KMS-11 (cell line): ENCODE results near the gene APBA2.
A peak's percentile ranks its signal among the peaks of the same experiment; 100 is the strongest.
"Not testable (repeated sequence)": the region's sequence is repeated elsewhere in the genome, so short reads cannot be mapped to it uniquely, and the experiment has no call there.

Source experiments
- H2AFZ ChIP-seq: fragments of 200-600 bp; sonication (generic); 2 replicates; pipeline ENCODE4 v1.6.1; 2016; ENCODE audit warnings: antibody characterized with exemption, mixed run types, low read depth
- H3K27ac ChIP-seq: fragments of 200-600 bp; sonication (generic); 2 replicates; pipeline ENCODE4 v1.6.1; 2016; ENCODE audit warnings: mild to moderate bottlenecking, mixed run types
- H3K27me3 ChIP-seq: fragments of 200-600 bp; sonication (generic); 2 replicates; pipeline ENCODE4 v1.6.1; 2017; ENCODE audit warnings: mild to moderate bottlenecking, low read depth, mixed run types, moderate library complexity; ENCODE audit not compliant: insufficient read depth
- H3K36me3 ChIP-seq: fragments of 200-600 bp; sonication (generic); 2 replicates; pipeline ENCODE4 v1.6.1; 2017; ENCODE audit warnings: mild to moderate bottlenecking, mixed run types; ENCODE audit not compliant: insufficient read depth
- H3K4me1 ChIP-seq: fragments of 200-600 bp; sonication (generic); 2 replicates; pipeline ENCODE4 v1.6.1; 2016; ENCODE audit warnings: mild to moderate bottlenecking, low read depth, mixed run types; ENCODE audit not compliant: poor library complexity, severe bottlenecking
- H3K4me2 ChIP-seq: fragments of 200-600 bp; sonication (generic); 2 replicates; pipeline ENCODE4 v1.7.0; 2016; ENCODE audit warnings: mild to moderate bottlenecking, mixed run types
- H3K4me3 ChIP-seq: fragments of 200-600 bp; sonication (generic); IDR thresholded peaks from 2 replicates; pipeline ENCODE4 v1.6.1; 2017; ENCODE audit warnings: low read depth, low read length, mixed read lengths; ENCODE audit not compliant: insufficient read depth
- H3K79me2 ChIP-seq: fragments of 200-600 bp; sonication (generic); 2 replicates; pipeline ENCODE4 v1.6.1; 2016; ENCODE audit warnings: low read depth, mixed run types; ENCODE audit not compliant: insufficient read depth
- H3K9ac ChIP-seq: fragments of 200-600 bp; sonication (generic); 2 replicates; pipeline ENCODE4 v1.6.1; 2016; ENCODE audit warnings: mild to moderate bottlenecking, mixed run types
- H4K20me1 ChIP-seq: fragments of 200-600 bp; sonication (generic); 2 replicates; pipeline ENCODE4 v1.6.1; 2016; ENCODE audit warnings: mild to moderate bottlenecking, mixed run types; ENCODE audit not compliant: insufficient read depth
- TF ChIP-seq, protein P1 (sequence below): fragments of 200-600 bp; sonication (generic); conservative IDR thresholded peaks from 2 replicates; pipeline ENCODE4 v1.6.1; 2017; ENCODE audit warnings: low read depth, mild to moderate bottlenecking, antibody characterized with exemption, low read length, moderate library complexity, mixed read lengths

The APBA2 gene

DNA sequence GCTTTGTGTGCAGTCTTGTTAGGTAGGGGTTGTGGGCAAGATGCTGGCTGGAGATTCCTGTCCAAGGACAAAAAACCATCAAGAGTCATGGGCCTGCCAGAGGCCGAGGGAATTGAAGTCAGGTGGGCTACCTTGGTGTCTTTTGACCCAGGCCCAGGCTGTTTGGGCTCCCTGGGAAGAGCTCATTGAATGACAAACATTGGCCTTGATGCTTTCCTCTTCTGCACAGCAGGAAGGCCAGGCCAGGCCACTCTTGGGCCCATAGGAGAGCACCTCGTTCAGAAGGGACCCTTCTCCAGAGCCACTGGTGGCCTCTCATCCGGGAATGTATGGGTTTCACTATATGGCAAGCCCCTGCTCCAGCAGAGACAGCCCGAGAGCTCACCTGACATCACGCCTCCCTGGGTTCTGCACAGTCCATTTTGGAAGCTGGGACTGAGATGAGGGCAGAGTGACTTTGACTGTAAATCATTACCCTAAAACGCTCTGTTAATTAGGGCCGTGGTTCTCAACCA, 214.8 kb downstream of the APBA2 start:
- Histone ChIP-seq H3K27me3 (no peaks in the 10 kb centered on the region), H4K20me1 (no peaks in the 10 kb centered on the region), H3K4me2 (no peak overlapping the region), H3K27ac (no peak overlapping the region), H3K79me2 (no peaks in the 10 kb centered on the region), H3K9ac (no peak overlapping the region), H3K4me3 (no peak overlapping the region), H3K36me3 (no peaks in the 10 kb centered on the region), H3K4me1 (no peaks in the 10 kb centered on the region), H2AFZ (no peak overlapping the region)
- TF ChIP-seq, protein P1, sequence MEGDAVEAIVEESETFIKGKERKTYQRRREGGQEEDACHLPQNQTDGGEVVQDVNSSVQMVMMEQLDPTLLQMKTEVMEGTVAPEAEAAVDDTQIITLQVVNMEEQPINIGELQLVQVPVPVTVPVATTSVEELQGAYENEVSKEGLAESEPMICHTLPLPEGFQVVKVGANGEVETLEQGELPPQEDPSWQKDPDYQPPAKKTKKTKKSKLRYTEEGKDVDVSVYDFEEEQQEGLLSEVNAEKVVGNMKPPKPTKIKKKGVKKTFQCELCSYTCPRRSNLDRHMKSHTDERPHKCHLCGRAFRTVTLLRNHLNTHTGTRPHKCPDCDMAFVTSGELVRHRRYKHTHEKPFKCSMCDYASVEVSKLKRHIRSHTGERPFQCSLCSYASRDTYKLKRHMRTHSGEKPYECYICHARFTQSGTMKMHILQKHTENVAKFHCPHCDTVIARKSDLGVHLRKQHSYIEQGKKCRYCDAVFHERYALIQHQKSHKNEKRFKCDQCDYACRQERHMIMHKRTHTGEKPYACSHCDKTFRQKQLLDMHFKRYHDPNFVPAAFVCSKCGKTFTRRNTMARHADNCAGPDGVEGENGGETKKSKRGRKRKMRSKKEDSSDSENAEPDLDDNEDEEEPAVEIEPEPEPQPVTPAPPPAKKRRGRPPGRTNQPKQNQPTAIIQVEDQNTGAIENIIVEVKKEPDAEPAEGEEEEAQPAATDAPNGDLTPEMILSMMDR: no peak

DNA sequence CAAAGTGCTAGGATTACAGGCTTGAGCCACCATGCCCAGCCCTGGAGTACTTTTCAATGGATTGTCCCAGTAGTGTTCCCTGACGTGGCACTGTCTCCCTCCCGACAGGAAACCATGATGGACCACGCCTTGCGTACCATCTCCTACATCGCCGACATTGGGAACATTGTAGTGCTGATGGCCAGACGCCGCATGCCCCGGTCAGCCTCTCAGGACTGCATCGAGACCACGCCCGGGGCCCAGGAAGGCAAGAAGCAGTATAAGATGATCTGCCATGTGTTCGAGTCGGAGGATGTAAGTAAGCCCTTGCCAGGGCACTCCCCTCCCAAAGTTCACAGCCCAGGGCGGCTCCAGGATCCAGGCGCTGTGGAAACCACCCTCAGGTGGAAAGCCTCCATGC, 215.7 kb downstream of the APBA2 start:
- no peaks in the 10 kb centered on the region for H3K79me2 ChIP-seq
- H3K36me3 ChIP-seq: no peaks in the 10 kb centered on the region
- no peak overlapping the region for H3K4me2 ChIP-seq
- H4K20me1 ChIP-seq: no peaks in the 10 kb centered on the region
- H3K27me3 ChIP-seq: no peaks in the 10 kb centered on the region
- no peak overlapping the region for H3K27ac ChIP-seq
- TF ChIP-seq, protein P1: no peak
- H2AFZ ChIP-seq: no peak overlapping the region
- H3K4me1 ChIP-seq: no peaks in the 10 kb centered on the region
- no peak overlapping the region for H3K4me3 ChIP-seq
- no peak overlapping the region for H3K9ac ChIP-seq

DNA sequence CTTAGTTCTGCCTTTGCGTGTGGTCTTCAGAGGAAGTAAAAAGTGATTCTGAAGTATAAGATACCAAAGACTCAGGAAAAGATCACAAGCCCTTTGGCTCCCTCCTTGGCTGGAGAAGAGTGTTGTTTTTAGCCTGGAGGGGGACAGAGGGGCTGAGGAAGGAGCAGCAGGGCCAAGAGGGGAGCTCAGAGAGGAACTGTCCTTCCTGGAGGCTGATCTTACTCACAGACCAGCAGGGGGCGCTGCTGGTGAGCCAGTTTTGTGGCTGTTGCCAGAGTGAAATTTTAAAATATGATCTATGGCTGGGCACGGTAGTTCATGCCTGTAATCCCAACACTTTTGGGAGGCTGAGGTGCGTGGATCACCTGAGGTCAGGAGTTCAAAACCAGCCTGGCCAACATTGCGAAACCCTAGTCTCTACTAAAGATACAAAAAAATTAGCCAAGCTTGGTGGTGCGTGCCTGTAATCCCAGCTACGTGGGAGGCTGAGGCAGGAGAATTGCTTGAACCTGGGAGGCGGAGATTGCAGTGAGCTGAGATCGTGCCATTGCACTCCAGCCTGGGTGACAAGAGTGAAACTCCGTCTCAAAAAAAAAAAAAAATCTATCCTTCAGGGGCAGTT, 216.5 kb downstream of the APBA2 start:
- not testable (repeated sequence) for H3K4me1 ChIP-seq, H3K4me2 ChIP-seq, H2AFZ ChIP-seq, H3K36me3 ChIP-seq, H3K27ac ChIP-seq, H4K20me1 ChIP-seq, H3K27me3 ChIP-seq, H3K4me3 ChIP-seq, H3K9ac ChIP-seq, H3K79me2 ChIP-seq
- TF ChIP-seq, protein P1: peak; percentile 82

DNA sequence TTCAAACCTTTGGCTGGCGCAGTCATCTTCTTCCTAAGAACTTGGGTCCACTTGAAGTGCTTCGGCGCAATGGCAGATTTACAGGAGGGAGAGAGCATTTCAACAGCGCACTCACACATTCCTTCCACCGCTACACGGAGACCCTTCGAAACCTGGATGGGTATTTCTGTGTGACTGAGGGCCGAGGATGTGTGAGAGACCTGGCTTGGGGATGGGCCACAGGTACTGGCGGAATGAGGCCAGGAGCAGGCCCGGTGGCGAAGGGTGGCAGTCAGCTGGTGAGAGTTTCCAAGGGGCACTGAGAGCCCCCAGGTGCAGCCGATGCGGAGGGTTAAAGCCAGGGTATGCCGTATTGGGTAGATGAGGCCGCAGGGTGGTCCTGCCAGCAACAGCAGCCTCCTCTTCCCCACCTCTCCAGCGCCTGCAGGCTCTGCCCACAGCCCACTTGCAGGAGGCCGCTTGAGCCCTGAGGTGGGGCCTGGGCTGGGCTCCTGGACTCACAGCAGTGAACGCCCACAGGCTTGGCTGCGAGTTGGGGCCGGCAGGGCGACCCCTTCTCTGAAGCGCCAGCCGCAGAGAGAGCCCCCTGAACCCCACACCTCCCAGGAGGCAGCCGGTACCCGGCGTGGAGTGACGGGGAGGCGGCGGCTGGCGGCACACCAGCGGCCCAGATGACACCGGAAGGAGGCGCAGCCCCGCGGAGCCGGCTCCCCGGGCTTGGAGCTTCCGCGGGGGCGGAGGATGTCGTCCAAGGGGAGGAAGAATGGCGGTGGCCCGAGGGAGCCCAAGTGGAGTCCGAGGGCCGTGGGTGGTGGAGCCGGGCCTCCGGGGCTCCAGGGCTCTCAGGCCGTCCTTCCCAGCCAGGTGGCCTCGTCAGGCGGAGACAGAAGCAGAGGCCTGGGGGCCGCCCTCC, 217.4 kb downstream of the APBA2 start:
- Histone ChIP-seq H3K4me2 (no peak overlapping the region), H3K27me3 (no peaks in the 10 kb centered on the region), H2AFZ (no peak overlapping the region), H4K20me1 (no peaks in the 10 kb centered on the region), H3K79me2 (no peaks in the 10 kb centered on the region), H3K9ac (no peak overlapping the region), H3K27ac (no peak overlapping the region), H3K4me3 (no peak overlapping the region), H3K4me1 (no peaks in the 10 kb centered on the region), H3K36me3 (no peaks in the 10 kb centered on the region)
- TF ChIP-seq, protein P1: 0 out of 2 replicates have a peak, but pooled peaks have one; percentile 4
